ENCODE measurements around the gene PIAS4. TPM values are rescaled to one million over a fixed set of nuclear protein-coding genes. Genes with fewer than 3 reads are reported as not detected.

Gene PIAS4
- total RNA-seq, 1 donor from 2014 or later: 17.0 TPM

GRCh38 chr19:4051175-4052101 lies 43.9 kb downstream of the PIAS4 start:
- Histone ChIP-seq H3K27me3 (no peaks in the 10 kb centered on the region), H3K27ac (no peak overlapping the region), H4K20me1 (ENCODE audit: low read depth) (peaks cover 40% of the 10 kb centered on the region), H3K4me3 (no peak overlapping the region), H3K4me1 (no peaks in the 10 kb centered on the region), H3K36me3 (no peaks in the 10 kb centered on the region), H3K9ac (no peak overlapping the region), H3K9me3 (ENCODE audit: low read depth) (no peaks in the 10 kb centered on the region), H3F3A (ENCODE audit: low read depth) (no peaks in the 10 kb centered on the region), H3K4me2 (no peak overlapping the region), H2AFZ (replicated peaks) (no peak overlapping the region), H3K79me2 (ENCODE audit: low read depth) (peaks cover 28% of the 10 kb centered on the region)
- DNase-seq (ENCODE audit: low spot score): no peak
- H3K27me3 Mint-ChIP-seq (ENCODE audit: insufficient read depth, low read depth): peaks cover 3% of the 10 kb centered on the region
- H3K4me1 Mint-ChIP-seq: peaks cover 11% of the 10 kb centered on the region
- no peak overlapping the region for H3K27ac Mint-ChIP-seq
- H3K36me3 Mint-ChIP-seq: peaks cover 21% of the 10 kb centered on the region
- no peak overlapping the region for H3K4me3 Mint-ChIP-seq
- H3K9me3 Mint-ChIP-seq: no peaks in the 10 kb centered on the region
- TF ChIP-seq EZH2 (IDR thresholded peaks at IDR 0.05) (no peak), CTCF (IDR thresholded peaks at IDR 0.05) (no peak), EZH2phosphoT487 (IDR thresholded peaks at IDR 0.05) (no peak)

- no peaks in the 10 kb centered on the region for H3F3A ChIP-seq (ENCODE audit: low read depth)
- H3K4me2 ChIP-seq: no peak overlapping the region
- peaks cover 42% of the 10 kb centered on the region for H4K20me1 ChIP-seq (ENCODE audit: low read depth)
- H2AFZ ChIP-seq (replicated peaks): no peak overlapping the region
- H3K79me2 ChIP-seq (ENCODE audit: low read depth): peaks cover 37% of the 10 kb centered on the region
- no peak overlapping the region for H3K4me3 ChIP-seq
- no peaks in the 10 kb centered on the region for H3K4me1 ChIP-seq
- Mint-ChIP-seq H3K4me3 (peak overlapping the region; percentile 62), H3K36me3 (peaks cover 22% of the 10 kb centered on the region), H3K27me3 (ENCODE audit: insufficient read depth, low read depth) (peaks cover 5% of the 10 kb centered on the region), H3K4me1 (peaks cover 11% of the 10 kb centered on the region), H3K27ac (no peak overlapping the region), H3K9me3 (no peaks in the 10 kb centered on the region)
- no peak overlapping the region for H3K9ac ChIP-seq
- H3K27ac ChIP-seq: no peak overlapping the region
- no peaks in the 10 kb centered on the region for H3K27me3 ChIP-seq
- no peaks in the 10 kb centered on the region for H3K36me3 ChIP-seq
- TF ChIP-seq EZH2phosphoT487 (IDR thresholded peaks at IDR 0.05) (no peak), CTCF (IDR thresholded peaks at IDR 0.05) (no peak), EZH2 (IDR thresholded peaks at IDR 0.05) (no peak)
- no peaks in the 10 kb centered on the region for H3K9me3 ChIP-seq (ENCODE audit: low read depth)
- DNase-seq (ENCODE audit: low spot score): no peak
These were observed 44.8 kb downstream of the PIAS4 start for GRCh38 chr19:4052114-4052992.

- no peak overlapping the region for H3K27ac Mint-ChIP-seq
- H3K36me3 ChIP-seq: no peaks in the 10 kb centered on the region
- no peaks in the 10 kb centered on the region for H3K9me3 ChIP-seq (ENCODE audit: low read depth)
- peaks cover 39% of the 10 kb centered on the region for H3K79me2 ChIP-seq (ENCODE audit: low read depth)
- H3K4me2 ChIP-seq: no peak overlapping the region
- TF ChIP-seq CTCF (IDR thresholded peaks at IDR 0.05): no peak
- TF ChIP-seq EZH2 (IDR thresholded peaks at IDR 0.05): no peak
- no peak for TF ChIP-seq EZH2phosphoT487 (IDR thresholded peaks at IDR 0.05)
- no peak overlapping the region for H3K27ac ChIP-seq
- no peaks in the 10 kb centered on the region for H3F3A ChIP-seq (ENCODE audit: low read depth)
- H2AFZ ChIP-seq (replicated peaks): no peak overlapping the region
- no peak overlapping the region for H3K4me3 ChIP-seq
- no peaks in the 10 kb centered on the region for H3K27me3 ChIP-seq
- no peaks in the 10 kb centered on the region for H3K4me1 ChIP-seq
- peak overlapping the region; percentile 62 for H3K4me3 Mint-ChIP-seq
- no peaks in the 10 kb centered on the region for H3K9me3 Mint-ChIP-seq
- H3K9ac ChIP-seq: no peak overlapping the region
- peaks cover 11% of the 10 kb centered on the region for H3K4me1 Mint-ChIP-seq
- peaks cover 22% of the 10 kb centered on the region for H3K36me3 Mint-ChIP-seq
- peaks cover 48% of the 10 kb centered on the region for H4K20me1 ChIP-seq (ENCODE audit: low read depth)
- no peak for DNase-seq (ENCODE audit: low spot score)
- peaks cover 5% of the 10 kb centered on the region for H3K27me3 Mint-ChIP-seq (ENCODE audit: insufficient read depth, low read depth)
These were observed 45.5 kb downstream of the PIAS4 start for GRCh38 chr19:4052993-4053422.
